GM21576 (cell line): ENCODE data around the gene OR10A6.

Experiments
- ATAC-seq: cut with Tn5 transposase; IDR thresholded peaks from one replicate; pipeline ENCODE4 v1.9.1; 2021; ENCODE audit warnings: mild to moderate bottlenecking, moderate library complexity; ENCODE audit not compliant: unreplicated experiment

The OR10A6 gene, protein sequence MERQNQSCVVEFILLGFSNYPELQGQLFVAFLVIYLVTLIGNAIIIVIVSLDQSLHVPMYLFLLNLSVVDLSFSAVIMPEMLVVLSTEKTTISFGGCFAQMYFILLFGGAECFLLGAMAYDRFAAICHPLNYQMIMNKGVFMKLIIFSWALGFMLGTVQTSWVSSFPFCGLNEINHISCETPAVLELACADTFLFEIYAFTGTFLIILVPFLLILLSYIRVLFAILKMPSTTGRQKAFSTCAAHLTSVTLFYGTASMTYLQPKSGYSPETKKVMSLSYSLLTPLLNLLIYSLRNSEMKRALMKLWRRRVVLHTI

DNA sequence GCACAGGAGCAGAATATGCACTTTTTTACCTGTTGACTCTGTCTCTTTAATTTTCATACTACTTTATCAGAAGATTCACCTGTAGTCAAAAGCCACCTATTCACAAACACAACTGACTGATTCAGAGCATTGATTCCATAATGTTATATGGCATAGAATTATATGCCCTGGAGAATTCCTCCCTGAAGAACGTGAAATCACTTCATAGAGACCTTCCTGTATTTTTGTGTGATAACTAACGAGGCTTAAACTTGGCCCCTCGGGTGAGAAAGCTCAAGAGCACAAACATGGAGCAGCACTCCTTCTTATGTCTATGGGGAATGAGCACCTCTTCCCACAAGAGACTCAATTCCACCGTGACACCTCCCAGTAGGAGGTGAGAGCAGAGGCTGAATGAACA lies at the start of gene OR10A6:
Gene OR10A6 (minus strand): TSS at position 101 of the 400 bp plus-strand sequence. CDS start 2,606 bp downstream, outside the sequence.
- no peak for ATAC-seq

DNA sequence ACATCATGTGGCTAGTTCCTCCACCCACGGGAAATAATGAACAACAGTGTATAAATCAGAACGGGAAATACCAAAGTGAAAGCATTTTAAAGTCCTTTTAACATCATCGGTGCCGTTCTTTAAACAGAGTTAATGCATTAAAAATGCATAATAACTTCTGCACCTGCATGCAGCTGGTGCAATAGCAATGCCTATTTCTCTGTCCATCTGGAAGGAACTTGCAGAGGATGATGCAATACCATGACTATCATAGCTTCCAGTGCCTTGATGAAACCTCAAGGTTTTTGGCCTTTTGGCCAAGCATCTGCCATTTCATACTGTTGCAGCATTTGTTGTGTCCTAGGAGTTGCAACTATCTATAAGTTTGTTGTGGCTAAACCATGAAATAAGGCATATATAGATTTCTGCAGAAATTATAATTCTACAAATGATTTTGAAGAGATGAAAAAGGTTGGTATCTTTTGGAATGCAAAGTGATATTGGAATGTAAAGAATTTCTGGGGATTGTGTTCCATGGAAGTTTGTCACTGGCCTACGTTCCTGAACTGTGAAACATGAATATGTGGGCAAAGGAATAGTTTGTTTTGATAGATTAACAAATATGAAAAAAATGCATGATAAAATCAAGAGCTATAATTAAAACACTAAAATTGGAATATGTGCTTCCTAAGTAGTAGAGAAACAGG lies 46.3 kb upstream of the OR10A6 start:
- ATAC-seq: no peak

DNA sequence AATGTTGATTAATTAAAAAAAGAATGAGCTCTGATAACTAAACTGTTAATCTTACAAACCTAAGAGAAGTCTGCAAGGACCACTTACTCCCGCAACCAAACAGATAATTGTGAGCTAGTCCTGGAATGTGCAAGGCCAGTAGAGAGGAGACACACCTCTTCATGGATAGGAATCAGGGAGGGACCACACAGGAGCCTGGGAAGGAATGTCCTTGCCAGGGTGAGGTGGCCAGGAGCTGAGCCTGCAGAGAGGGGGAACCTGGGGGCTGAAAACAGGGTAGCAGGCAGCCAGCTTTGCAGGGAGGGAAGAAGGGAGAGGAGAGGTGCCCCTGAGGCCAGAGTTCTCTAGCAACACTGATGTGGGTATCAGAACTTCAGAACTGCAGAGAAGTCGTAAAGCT lies 43.6 kb upstream of the OR10A6 start:
- ATAC-seq: no peak

DNA sequence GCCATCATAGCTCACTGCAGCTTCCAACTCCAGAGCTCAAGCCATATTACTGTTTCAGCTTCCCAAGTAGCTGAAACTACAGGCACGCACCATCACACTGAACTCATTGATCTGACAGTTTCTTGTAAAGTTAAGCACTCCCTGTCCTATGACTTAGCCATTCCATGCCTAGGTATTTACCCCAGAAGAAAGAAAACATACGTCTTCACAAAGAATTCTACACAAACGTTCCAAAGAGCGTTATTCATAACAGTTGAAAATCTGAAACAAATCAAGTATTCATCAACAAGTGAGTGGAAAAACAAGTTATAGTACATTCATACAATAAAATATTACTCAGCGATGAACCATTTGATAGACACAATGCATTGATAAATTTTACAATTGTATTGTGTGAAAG lies 41.9 kb upstream of the OR10A6 start:
- ATAC-seq: no peak

DNA sequence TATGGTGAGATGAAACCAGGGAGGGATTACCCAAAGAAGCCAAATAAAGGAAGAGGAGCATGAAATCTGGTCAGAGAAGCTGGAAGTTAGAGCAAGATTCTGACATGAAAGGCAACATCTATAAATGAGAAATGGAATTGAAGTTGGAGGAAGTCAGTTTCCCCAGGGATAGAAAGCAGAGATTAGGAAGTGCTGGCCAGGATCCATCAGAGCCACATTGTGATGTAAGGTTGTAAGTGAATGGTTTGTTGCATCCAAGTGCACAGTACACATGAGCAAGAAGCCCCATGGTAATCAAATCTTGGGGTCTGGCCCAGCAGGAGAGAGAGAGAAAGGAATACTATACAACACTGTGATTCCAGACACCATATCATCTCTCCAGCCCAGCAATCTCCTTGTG lies 40.8 kb upstream of the OR10A6 start:
- no peak for ATAC-seq

DNA sequence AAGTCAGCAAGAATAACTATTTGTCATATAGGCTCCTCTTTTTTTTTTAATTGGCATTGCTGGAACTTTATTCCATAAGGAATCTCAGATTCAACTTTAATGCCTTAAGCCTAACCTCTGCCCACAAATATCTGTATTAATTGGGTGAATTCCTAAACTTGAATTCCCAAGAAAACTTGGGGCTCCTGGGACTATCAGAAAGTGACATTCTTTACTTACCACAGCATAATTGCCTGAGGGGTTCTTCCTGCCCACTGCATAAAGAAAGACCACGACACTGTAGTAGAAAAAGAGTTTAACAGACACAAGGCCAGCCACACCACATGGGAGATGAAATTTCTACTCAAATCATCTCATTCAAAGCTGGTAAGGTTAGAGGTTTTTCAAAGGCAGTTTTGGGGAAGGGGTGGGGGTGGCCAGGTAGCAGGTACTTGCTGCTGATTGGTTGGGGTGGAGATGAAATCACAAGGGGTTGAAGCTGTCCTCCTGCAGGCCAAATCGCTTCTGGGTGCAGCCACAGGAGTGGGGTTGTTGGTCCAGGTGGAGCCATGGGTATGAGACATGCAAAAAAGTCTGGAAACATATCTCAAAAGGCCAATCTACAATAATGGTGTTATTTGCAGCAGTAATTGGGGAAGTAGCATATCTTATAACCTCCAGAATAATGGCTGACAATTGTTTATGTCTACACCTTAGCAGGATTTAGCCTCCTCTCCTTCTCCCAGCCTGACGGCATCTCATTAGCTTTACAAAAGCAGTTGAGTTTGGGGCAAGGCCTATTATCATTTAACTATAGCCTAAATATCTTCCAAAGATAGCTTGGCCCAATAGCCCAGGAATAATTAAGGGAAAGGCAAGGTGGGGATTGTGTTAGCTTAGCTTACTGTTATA lies 38.9 kb upstream of the OR10A6 start:
- ATAC-seq: no peak

DNA sequence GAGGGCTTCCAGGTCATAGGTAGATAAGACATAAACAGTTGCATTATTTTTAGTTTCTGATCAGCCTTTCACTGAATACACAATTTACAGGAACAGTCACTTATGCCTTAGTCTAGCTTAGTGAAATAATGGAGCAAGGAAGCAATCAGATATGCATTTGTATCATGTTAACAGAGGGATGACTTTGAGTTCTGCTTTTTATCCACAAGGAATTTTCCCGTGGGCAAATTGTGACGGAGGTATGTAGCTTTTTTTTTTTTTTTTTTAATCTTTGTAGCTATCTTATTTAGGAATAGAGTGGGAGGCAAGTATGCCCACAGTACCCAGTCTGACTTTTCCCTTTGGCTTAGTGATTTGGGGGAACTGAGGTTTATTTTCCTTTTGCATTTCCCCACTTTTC lies 37.6 kb upstream of the OR10A6 start:
- ATAC-seq: no peak

DNA sequence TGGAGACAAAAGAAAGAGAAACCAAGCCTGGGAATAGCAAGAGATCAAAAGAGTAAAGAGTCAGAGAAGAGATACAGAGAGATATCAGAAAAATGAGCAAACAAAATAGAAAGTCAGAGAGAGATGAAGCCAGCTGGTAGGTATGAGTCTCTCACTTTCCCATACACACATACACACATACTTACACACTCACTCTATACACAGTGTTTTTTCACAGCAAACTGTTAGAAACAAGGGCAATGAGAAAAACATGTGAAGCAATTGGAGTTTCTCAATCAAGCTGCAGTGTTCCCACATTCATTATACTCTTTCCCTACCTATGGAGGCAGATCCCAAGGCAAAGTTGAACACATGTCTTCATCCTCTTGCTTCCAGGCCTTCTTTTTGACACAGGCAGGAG lies 36.8 kb upstream of the OR10A6 start:
- ATAC-seq: no peak

DNA sequence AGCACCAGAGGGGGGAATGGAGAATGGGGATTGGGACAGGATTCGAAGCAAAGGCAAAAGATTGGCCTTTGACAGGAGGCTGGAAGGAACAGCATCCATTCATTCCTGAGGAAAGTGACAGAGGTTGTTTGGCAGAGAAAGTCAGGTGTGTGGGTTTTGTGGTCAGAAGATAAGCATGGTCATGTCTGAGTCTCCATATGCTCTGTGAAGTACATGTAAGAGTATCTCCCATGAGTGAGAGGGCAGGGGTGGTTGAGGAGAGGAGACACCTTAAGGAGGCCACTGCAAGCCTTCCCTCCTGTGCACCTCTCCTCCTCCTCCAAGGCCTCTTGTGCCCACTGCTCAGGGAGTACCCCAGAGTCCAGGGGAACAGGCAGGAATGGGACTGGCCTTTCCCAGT lies 36.0 kb upstream of the OR10A6 start:
- no peak for ATAC-seq

DNA sequence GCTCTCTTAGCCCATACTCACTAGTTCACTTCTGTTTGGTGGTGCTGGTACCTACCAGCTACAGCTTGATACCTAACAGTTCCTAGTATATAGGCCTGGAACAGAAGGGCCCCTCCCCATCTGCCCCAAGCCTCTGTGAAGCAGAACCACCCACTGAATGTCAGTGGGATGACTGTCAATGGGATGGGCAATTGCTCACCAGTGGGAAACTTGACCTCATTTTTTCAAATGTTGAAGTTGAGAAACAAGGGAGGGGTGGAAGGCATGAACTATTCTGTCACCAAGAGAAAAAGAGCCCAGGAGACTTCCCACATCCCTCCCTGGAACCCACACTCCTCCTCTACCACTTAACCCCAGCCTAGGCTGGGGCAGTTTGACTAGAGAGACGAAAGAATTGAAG lies 34.3 kb upstream of the OR10A6 start, which contains the start of gene NLRP10:
Gene NLRP10 (minus strand): TSS at position 62 of the 400 bp plus-strand sequence. CDS start 1,952 bp downstream, outside the sequence.
- no peak for ATAC-seq

DNA sequence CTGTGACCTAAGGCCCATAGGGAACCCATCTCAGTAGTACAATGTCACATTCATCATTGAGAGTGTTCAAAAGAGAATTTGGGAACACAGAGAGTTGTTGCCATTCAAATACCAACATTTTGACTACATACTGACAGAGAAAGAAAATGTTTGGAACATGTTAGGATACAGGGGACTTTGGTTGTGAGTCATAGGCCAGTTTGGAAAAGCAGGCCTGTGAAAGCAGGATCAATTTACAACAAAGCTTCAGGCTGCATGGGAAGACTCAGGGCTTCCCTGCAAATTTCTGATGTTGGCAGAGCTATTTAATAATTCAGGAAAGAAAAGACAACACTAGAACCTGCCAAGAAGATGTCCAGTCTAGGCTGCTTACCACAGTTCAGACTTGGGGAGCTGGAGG lies 33.8 kb upstream of the OR10A6 start:
- ATAC-seq: no peak

DNA sequence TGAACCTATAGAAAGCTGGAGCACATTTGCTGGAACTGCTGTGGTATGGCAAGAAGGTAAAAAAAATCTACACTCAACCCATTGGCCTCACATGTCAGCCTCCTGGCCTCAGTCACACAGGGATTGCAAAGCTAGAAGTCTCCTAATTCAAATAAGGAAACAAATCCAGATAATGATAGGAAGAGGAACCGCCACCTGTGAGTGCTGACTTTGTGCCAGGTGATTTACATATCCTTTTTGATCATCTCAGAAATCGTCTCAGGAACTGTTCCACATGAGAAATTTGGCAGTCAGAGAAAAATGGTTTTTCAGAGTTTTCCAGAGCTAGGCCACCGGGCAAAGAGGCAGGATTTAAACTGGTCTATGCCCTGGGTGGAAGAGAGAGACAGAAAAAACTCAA lies 33.2 kb upstream of the OR10A6 start:
- ATAC-seq: no peak

DNA sequence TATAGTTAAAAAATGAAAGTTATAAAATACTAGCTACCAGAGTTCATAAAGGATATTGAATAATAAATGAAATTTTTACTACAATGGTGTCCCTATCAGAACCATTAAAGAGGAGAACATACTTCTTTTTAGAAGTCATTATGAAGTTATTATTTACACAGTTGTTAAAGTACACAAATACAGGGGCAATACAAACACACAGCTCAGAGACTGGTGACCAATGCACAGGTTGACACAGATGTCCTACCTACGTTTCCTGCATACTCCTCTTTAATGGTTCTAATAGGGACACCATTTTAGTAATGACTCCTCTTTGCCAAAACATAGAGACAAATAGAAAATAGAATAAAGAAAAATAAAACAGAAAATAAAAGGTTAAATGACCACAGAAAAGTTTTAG lies 24.1 kb upstream of the OR10A6 start:
- ATAC-seq: no peak

DNA sequence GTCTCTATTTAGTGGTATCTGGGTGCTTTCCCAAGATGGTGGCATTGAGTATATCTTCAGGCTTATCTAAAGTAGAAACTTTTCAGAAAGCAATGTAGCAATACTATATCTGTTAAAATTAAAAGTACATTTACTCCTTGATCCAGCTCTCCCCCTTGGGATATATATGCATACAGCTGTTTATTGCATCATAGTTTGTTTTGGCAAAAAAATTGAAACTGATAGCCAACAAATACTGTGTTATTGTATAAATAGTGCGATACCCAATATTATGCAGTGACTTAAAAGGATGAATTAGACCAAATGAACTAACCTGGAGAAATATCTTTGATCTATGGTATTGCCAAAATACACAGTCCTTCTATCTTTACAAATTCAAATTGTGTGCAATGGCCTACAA lies 18.9 kb upstream of the OR10A6 start:
- ATAC-seq: no peak

DNA sequence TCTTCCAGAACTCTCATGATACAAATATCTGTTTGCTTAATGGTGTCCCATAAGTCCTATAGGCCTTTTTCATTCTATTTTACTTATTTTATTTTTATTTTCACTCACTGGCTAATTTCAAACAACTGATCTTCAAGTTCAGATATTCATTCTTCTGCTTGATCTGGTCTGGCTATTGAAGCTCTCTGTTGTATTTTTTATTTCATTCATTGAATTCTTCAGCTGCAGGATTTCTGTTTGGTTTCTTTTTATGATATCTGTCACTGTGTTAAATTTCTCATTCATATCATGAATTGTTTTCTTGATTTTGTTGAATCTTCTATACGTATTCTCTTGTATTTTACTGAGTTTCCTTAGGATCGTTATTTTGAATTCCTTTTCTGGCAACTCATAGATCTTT lies 13.1 kb upstream of the OR10A6 start:
- ATAC-seq: no peak

DNA sequence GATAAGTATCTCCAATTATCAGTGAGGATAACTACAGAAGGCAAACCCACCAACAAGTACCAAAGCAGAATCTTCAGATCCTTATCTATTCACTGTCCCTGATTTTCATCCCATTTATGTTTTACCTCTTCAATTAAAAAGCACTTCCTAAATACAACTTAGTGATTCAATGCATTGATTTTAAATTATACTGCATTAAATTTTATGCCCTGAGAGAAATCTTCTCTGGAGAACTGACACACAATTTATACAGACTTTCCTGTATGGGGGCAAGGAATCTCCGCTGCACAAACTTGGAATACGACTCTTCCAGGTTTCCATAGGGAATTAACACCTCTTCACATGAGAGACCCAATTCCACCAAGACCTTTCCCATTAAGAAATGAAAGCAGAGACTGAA lies 10.5 kb upstream of the OR10A6 start, which contains the start of gene OR10A3:
Gene OR10A3 (minus strand): TSS at position 101 of the 400 bp plus-strand sequence. CDS start 2,188 bp downstream, outside the sequence.
- ATAC-seq: no peak

DNA sequence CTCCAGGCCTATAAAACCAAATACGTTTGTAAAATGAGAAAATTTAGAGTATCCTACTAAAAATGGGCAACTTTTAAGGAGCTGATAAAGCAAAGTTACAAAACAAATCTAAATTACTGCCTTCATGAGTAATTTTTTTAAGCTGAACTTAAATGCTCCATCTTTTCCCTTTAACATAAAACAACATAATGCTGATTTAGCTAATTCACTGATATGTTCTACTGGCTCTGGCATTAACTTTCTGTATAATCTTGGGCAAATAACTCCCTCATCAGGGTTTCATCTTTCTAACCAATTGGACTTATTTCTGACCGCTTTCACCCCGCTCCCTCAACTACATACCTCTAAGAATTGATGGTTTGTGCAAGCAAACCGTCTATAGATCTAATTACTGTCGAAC lies 10.1 kb upstream of the OR10A6 start:
- no peak for ATAC-seq

DNA sequence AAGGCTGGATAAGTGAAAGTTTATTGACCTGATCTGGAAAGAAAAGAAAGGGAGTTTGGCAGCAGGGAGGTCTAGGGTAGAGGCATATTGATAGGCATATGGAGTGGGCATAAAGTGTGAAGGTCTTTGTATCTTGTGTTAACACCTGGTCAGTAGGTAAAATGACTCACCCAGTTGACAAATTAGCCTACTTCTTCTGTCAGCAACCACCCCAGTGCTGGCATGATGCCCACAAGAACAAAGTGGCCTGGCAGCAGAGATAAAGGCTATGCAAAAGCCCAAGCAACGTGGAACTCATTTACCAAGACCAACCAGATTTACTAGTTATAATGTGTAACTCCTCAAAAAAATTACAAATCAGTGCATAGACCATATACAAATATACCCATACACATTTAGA lies 5.5 kb upstream of the OR10A6 start:
- no peak for ATAC-seq

DNA sequence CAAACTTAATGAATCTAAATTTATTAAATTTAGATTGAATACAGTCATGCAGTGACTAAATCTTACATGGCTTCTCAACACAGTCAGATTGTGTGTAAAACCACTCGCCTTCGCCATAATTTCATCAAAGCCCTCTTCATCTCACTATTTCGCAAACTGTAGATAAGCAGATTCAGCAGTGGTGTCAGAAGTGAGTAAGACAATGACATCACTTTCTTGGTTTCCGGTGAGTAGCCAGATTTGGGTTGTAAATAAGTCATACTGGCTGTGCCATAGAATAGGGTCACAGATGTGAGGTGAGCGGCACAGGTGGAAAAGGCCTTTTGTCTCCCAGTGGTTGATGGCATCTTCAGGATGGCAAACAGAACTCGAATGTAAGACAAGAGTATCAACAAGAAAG lies 3.4 kb downstream of the OR10A6 start:
- no peak for ATAC-seq

DNA sequence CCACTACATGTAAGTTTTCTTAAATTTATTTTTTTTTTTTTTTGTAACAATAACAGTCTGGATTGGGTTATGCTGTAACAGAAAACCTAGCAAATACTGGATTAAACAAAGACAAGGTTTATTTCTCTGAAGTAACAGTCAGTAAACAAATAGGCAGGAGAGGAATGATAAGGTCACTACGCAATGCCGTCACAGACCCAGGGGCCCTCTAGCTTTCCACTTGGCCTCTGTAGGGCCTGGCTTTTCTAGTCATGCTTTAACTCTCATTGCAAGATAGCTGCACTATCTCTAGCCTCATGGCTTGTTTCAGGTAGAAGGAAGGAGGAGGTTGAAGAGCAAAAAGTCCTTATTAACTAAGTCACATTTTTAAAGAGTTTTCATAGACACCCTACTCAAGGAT lies 6.5 kb downstream of the OR10A6 start:
- ATAC-seq: no peak

DNA sequence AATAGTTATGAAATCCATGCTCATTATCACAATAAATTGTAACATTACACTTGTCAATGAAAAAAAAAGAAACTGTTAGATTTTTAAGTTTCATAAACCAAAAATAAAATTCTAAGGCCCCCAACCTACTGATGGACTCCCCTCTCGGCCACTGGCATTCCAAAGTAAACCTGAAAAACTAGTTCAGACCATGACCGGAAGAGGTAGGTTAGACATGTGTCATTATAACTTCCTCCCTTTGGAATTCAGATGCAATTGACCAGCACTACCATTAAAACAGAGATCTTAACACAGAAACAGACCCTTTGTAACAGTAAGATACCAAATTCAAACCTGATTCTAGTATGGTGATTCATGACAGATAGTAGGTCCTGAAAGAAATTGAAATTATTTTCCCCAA lies 12.9 kb downstream of the OR10A6 start:
- no peak for ATAC-seq
